HG03432 (cell line): ENCODE data around the gene MRPS35.

Source experiments
- ATAC-seq: cut with Tn5 transposase; IDR thresholded peaks from one replicate; pipeline ENCODE4 v1.9.1; 2021; ENCODE audit warnings: mild to moderate bottlenecking, moderate library complexity; ENCODE audit not compliant: unreplicated experiment

Gene MRPS35

DNA sequence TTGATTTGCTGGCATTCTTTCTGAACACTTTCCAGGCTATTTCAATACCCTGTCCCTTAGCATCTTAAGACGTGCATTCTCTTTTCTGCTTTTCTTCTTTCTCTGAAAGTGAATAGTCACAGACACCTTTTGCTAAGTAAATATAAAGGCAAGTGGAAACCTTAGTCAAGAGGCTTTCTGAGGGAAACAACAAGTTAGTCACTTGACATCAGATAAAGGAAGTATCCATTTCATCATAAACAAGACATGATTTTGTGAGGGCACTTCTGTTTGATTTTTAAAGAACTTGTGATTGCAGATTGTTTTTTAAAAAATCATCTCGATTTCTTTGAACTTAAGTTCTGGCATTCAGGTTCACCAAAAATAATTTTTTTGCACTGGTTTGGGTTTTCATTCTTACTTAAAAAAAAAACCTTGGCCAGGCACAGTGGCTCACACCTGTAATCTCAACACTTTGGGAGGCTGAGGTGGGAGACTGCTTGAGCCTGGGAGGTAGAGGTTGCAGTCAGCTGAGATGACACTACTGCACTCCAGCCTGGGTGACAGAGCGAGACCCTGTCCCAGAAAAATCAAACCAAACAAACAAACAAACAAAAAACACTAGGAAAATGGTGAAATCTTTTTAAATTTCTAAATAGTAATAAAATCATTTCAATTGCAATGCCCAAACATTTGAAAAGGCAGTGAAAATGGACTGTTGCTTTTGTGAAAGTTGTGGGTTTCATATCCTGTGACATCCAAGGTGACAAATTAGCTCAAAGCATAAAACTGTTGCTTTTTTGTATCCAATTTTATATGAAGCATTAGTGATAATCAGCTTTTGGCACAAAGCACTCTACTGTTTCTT is 61.1 kb downstream of the MRPS35 start:
- no peak for ATAC-seq

DNA sequence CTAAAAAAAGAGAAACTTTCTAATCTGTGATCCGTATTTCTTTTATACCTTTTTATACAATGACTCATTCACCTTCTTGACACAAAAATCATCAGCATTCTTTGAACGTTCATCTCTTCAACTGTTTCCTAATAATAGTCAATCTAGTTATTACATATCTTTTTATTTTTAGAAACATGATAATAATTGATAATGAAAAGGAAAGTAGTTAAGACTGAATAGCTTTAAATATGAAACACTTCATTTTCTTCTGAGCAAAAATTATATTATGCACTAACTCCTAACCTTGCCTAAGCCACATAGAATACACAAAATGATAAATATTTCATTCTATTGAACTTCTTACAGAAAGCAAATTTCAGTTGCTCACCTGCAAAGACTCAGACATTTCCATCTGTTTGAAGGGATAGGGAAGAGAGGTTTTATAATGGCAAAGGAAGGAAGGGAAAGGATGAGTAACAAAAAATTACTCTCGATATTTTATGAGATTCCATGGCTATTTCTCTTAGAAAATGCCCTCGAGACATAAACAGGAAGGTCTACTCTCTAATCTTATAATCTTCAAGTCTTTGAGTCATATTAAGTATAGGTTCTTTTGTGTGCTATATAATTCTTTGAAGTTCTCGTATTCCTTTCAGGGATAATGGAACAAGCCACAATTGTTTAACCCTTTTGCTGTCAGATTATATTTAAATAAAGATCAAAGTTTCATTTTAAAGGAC is 61.9 kb downstream of the MRPS35 start:
- no peak for ATAC-seq

- no peak for ATAC-seq
Observed at GRCh38 chr12:27777141-27777540, 66.5 kb downstream of the MRPS35 start.

- ATAC-seq, result no peak
Observed at GRCh38 chr12:27778206-27778605, 67.6 kb downstream of the MRPS35 start.

DNA sequence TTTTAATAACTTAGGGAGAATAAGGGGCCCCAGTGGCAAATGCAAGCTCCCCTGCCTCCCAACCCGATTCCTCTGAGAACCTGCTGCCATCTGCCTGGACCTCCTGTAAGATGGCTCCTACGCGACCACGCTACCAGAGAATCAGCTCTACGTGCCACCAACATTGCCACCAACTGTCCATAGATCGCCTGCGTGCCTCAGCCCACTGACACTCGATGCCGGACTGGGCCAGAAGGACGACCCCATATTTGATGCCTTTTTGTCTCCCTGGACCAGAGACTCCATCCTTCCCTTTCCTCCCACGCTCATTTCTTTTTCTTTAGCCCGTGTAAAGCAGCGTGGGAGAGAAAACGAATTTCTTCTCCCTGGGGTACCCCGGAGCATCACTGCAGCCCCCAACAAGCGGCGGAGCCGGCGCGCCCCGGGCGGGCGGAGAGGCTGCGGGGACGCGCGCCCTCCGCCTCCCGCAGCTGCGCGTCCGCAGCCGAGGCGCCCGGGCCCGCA is 68.8 kb downstream of the MRPS35 start:
- ATAC-seq, result peak; percentile 18

GRCh38 chr12:27779920-27780611 is 69.4 kb downstream of the MRPS35 start, which contains the start of the genes KLHL42 and MANSC4:
TSS of gene KLHL42 (plus strand) at chr12:27780233. CDS start at chr12:27780331, 98 bp downstream.
TSS of gene MANSC4 (minus strand) at chr12:27780236. CDS start at chr12:27771276, 8,960 bp downstream.
- ATAC-seq, result peak; percentile 81

DNA sequence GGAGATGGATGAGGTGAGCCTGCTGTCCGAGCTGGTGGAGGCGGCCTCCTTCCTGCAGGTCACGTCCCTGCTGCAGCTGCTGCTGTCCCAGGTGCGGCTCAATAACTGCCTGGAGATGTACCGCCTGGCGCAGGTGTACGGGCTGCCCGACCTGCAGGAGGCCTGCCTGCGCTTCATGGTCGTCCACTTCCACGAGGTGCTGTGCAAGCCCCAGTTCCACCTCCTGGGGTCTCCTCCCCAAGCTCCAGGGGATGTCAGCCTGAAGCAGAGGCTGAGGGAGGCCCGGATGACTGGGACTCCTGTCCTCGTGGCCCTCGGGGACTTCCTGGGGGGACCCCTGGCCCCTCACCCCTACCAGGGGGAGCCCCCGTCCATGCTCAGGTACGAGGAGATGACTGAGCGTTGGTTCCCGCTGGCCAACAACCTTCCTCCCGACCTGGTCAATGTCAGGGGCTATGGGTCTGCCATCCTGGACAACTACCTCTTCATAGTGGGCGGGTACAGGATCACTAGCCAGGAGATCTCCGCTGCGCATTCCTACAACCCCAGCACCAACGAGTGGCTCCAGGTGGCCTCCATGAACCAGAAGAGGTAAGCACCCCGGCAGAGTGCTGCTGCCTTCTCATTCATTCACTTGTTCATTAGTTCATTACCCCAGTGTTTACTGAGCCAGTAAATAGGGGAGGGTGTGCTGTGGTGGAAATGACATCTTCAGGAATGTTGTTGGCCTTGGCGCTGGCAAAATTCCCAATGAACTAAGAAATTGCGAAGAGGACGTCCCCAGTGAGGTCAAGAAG is 70.2 kb downstream of the MRPS35 start:
- ATAC-seq, result peak; percentile 32

DNA sequence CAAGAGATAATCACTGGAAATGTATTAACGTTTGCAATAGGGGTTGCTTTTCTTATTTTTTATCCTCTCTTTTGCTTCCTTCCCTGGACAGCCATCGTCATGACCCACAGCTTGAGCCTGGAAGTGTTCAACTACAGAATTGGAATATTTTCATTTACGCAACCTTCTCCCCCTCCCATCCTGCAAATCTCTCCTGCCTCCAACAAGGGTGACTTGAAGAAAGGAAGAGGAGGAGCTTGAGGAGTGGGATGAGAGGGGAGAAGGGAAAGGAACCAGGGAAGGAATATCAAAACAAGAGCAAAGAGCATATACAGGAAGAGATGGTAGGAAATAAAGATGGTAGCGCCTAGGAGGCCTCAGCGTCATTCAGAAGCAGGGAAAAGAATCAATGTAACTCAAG is 71.0 kb downstream of the MRPS35 start:
- ATAC-seq, result no peak

DNA sequence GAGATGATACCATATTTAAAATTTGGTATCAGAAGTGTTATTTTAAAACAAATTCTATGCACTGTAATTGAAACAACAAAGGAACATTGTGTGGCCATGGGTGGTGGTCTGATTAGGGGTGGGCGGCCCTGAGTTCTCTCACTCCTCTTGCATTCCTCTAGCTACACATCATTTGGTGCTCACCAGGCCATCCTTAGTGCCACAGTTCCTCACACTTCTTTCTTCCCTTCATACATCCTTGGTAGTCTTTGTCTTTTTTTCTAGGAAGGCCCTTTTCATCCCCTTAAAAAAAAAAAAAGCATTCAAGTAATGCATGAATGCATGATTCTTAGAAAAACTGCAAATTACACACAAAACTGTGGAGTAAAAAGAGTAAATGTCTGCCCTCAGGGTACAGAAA is 71.8 kb downstream of the MRPS35 start:
- ATAC-seq, result no peak

DNA sequence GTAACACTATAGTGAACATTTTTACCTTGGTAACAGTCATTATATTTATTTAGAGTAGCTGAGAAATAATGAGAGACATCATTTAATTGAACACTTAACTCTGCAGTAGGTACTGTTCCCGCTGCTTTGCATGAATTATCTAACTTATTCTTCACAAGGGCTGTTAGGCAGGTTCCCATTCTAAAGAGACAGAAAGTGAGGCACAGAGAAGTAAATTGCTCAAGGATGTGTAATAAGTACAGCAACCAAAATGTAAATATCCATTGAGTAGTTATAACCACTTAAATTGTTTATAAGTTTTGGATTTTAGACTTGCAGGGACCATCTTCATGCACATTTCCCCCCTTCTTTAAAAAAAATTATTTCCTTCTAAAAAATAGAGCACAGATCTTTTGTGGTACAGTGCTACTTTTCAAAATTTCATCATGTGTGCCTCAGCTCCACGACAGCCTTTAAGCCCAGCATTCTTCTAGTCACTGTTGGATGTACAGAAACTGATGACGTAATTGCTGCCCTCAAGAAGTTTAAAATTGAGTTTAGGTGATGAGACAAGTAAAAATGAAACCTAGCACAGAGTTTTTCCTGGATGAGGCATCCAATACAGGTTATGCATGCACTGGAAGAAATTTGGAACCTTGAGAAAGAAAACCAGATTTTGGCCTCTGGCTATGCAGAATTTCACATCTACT is 75.4 kb downstream of the MRPS35 start:
- ATAC-seq, result no peak

DNA sequence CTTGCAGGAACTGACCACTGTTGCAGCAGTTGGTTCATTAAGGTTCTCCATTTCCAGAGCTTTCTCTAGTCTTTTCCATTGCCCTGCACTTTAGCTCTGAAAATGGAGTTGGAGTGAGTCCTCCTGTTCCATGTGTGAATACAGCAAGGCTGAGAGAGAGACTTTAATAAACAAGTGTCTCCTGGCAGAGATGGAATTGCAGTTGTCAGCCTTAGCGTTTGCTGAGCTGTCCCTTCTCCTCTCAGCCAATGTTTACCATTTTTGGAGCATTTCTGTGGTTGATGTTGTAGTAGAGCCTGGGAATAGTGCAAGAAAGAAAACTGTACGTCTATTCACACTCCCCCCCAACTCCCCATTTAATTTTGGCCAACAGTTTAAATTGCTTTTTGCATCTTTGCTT is 76.9 kb downstream of the MRPS35 start:
- ATAC-seq, result no peak

DNA sequence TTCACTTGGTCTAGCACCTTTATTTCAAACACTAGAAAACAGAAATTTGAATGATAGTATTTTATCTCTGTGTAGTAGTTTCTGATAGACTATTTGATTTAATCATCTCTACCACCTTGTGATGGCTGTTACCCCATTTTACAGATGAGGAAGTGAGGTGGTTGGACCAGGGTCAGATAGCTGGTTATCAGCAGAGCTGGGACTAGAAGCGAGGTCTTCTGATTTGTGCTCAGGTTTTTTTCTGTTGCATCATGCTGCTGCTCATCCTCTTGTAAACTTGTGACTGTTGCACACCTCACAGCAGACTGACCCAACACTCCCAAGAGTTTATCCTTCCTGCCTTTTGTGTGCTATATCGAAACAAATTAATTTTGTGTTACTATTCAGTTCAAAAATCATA is 79.5 kb downstream of the MRPS35 start:
- no peak for ATAC-seq

GRCh38 chr12:27794818-27795584 is 84.4 kb downstream of the MRPS35 start:
- no peak for ATAC-seq

DNA sequence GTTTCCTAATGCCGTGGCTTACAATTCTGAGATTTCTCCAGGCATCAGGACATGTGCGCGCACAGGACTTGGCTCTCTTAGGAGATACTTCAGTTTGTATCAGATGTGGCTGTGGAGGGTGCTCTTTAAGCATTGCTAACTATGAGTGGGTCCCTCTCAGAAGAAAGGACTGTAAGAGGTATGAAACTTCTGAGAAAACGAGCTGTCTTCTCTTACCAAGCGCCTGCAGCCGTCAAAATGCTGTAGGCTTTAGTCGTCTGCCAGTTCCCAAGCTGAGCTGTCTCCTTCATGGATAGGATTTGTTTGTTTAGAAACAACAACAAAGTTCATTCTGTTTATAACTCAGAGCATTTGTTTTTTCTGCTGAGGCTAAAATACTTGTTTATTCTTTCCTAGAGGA is 85.5 kb downstream of the MRPS35 start:
- ATAC-seq, result no peak

DNA sequence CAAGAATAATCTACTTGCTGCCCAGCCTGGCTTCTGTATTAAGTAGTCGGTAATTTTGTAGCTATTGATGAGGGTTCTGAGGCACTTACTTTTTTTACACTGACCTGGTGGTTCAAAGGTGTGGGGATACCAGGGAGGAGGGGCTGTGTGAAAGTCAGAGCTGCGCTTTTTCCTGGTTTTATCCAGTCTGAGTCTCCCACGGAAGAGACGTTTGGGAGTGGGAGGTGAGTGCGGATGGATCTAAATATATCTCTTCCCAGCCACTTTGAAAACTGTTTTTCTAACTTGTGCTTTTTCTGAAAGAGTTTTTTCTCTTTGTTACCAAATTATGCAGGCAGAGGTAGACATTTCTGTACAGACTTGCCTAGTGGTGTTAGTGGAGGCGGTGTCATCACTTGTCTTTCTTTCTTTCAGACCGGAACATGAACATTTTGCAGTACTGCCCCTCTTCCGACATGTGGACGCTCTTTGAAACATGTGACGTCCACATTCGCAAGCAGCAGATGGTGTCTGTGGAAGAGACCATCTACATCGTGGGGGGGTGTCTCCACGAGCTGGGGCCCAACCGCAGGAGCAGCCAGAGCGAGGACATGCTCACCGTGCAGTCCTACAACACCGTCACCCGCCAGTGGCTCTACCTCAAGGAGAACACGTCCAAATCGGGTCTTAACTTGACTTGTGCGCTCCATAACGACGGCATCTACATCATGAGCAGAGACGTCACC is 86.8 kb downstream of the MRPS35 start:
- ATAC-seq, result no peak

GRCh38 chr12:27800819-27801218 is 90.2 kb downstream of the MRPS35 start:
- ATAC-seq, result no peak

GRCh38 chr12:27801630-27802029 is 91.0 kb downstream of the MRPS35 start:
- ATAC-seq, result no peak

GRCh38 chr12:27802511-27802910 is 91.9 kb downstream of the MRPS35 start:
- no peak for ATAC-seq
